Activated effector memory CD4-positive, alpha-beta T cell treated with anti-CD3 and anti-CD28 coated beads, Interleukin-2, amount 50 U/mL, for 16 hours (primary cell): ENCODE measurements around the gene SERPINA5.
"Not testable (repeated sequence)": the region's sequence is repeated elsewhere in the genome, so short reads cannot be mapped to it uniquely, and the experiment has no call there.

Source experiments
- DNase-seq: peaks from one replicate; pipeline ENCODE4 v3.0.0-alpha.2; 2020

The SERPINA5 gene

GRCh38 chr14:94577472-94577871, 3.8 kb upstream of the SERPINA5 start:
- not testable (repeated sequence) for DNase-seq

- no peak for DNase-seq
Measured at GRCh38 chr14:94578712-94579111, 2.5 kb upstream of the SERPINA5 start.

DNA sequence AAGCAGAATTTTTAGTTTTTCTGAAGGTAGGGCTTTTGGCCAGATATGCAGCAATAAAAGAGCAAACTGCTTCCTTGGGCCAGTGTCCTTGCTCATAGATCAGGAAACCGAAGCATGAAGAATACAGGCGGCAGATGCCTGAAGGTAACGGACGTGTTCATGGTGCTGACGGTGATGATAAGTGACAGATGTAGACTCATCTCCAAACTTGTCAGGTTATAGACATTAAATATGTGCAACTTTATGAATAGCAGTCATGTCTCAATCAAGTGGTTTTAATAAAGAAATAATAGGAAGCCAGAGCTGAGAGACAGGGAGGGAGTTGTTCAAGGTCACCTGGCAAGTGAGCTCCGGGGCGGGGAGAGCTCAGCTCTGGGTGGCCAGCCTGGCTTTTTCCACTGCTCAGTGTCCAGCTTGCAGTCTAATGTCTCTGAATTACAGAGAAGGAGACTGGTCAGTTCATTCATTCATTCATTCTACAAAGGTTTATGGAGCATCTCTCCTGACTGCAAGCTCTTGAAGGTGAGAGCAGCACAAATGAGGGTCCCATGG, 1.0 kb downstream of the SERPINA5 start:
- DNase-seq: no peak

- no peak for DNase-seq
Measured at GRCh38 chr14:94582851-94583250, 1.6 kb downstream of the SERPINA5 start.

DNA sequence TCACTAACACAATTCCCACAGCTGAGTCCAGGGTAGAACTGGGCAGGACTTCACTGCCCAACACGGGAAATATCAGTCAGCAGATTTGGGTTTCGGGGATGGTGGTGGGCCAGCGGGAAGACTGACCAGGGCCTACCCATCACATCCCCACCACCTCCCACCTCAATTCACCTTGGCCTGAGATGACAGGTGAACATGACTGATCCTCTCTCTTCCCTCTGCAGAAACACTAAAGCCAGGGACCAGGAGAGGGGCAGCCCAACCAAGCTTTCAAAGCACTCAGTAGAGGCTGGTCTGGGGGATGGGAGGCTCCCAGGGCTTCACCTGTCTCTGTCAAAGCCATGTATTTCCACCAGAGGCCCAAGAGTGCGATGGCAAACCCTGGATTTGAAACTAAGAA, 2.3 kb downstream of the SERPINA5 start:
- DNase-seq: no peak

DNA sequence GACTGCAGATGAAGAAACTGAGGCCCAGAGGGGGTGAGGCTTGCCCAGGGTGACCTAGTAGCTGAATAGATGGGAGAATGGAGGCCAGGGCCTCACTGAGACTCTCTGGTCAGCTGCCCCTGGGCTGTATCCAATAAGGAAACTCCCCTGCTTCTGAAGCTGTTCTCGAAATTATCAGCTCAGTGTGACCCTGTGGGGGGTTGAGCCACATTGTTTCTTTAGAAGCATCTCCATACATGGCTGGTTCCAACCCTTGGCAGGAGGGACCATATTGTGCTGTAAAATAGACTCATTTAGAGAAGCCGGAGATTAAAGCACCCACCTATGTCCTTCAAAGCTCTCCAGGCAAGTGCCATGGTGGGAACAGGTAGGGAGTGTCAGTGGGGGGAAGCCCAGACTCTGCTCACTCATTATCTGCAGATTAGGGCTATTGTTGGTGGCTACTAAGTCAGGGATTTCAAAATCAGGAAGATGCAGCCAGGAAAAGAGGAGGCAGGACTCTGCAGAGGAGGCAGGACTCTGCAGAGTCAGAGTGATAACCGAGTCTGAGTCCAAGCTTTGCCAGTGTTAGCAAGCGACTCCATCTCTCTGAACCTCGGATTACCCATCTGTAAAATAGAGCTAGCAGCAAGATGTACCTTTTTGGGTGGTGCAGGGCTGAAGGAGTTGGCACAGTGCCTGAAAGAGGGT, 3.5 kb downstream of the SERPINA5 start:
- DNase-seq: no peak

GRCh38 chr14:94586635-94587034, 5.4 kb downstream of the SERPINA5 start:
- DNase-seq: no peak

- DNase-seq: no peak
Measured at GRCh38 chr14:94588311-94588710, 7.1 kb downstream of the SERPINA5 start.

- no peak for DNase-seq
Measured at GRCh38 chr14:94591073-94591472, 9.8 kb downstream of the SERPINA5 start.

DNA sequence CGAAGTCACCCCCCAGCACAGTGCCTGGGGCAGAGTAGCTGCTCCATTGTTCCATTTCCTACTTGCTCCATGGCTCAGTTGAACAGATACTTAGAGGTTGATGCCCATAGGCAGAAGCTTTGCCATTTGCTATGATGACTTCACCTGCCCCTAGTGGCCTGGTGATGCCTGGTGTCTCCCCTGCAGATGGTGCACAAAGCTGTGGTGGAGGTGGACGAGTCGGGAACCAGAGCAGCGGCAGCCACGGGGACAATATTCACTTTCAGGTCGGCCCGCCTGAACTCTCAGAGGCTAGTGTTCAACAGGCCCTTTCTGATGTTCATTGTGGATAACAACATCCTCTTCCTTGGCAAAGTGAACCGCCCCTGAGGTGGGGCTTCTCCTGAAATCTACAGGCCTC, 10.6 kb downstream of the SERPINA5 start:
- no peak for DNase-seq

GRCh38 chr14:94592457-94592856, 11.2 kb downstream of the SERPINA5 start:
- no peak for DNase-seq

- DNase-seq: no peak
Measured at GRCh38 chr14:94593376-94593748, 12.1 kb downstream of the SERPINA5 start.

DNA sequence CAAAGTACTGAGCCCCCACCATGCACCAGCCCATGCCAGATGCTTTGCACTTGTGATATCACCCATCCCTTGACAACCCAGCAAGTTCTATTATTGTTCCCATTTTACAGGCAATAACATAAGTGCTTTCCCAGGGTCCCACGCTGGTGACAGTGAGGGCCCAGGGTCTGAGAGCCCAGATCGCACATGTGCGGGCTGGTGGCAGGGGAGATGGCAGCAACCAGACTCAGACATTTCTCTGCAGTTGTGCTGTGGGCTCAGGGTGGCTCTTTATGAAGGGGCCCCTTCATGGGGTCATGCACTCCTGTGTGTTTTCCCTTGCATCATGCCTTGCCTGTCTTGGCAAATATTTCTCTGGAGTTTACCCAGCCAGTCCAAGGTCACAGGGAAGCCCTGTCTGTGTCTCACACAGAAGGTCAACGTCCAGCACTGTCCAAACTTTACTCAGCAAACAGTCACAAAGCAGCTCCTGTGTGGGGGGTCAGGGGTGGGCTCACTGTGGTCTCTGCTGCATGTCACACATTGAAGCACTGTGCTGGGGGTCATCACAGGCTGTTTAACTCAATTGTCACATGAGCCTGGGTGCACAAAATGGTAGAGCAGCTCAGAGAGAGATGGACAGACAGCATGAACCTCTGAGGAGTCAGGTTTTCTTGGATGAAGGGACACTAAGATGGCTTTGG, 12.7 kb downstream of the SERPINA5 start:
- no peak for DNase-seq

- DNase-seq: no peak
Measured at GRCh38 chr14:94594441-94594840, 13.2 kb downstream of the SERPINA5 start.

DNA sequence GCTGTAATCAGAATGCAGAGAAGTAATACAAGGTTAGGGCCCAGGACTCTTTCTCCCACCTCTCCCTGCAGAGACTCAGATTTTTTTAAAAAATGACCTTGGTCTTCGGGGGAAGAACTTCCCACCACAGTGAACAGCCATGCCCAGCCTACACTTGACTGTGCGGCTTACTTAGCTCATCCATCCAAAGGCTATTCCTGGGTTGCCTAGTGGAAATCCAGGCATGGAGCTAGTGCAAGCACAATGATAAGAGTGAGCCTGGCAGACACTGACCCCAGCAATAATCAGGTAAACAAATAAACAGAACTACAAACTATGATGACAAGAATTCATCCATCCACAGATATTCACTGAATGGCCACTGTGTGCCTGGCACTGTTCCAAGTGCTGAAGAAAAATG, 14.7 kb downstream of the SERPINA5 start:
- DNase-seq: no peak

- no peak for DNase-seq
Measured at GRCh38 chr14:94596361-94596760, 15.1 kb downstream of the SERPINA5 start.

GRCh38 chr14:94597788-94598187, 16.6 kb downstream of the SERPINA5 start:
- no peak for DNase-seq

DNA sequence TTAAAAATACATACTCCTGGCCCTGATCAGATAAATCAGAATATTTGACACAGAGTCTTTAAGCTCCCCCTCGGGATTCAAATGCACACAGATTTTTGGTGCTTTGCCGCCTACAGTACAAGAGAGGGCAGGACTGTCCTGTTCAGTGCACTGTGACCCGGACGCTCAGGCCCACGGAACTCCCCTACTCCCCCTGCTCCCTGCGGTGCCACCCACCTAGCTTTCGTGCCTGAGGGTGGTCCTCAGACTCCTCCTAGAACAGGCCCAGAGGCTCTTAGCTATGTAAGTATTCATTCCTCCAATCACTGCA, 17.2 kb downstream of the SERPINA5 start:
- no peak for DNase-seq

- DNase-seq: no peak
Measured at GRCh38 chr14:94598816-94599655, 17.8 kb downstream of the SERPINA5 start.

- DNase-seq: no peak
Measured at GRCh38 chr14:94599656-94600004, 18.4 kb downstream of the SERPINA5 start.

DNA sequence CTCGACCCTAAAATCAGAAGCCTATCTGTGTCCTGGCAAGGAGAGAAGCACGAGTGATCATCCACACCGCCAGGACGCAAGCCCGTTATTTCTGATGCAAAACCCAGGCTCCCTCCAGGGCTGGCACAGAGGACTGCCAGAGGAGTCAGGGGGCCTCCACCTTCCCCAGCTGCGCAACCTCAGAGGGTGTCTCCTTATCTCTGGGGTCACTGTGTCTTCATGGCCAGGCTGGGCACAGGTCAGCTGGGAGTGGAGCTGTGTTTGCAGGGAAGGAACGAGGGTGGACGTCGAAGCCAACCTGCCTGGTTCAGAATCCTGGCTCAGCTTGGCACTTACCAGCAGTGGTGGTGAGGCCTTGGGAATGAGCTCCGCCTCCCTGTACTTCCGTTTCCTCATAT, 18.9 kb downstream of the SERPINA5 start:
- DNase-seq: no peak

- no peak for DNase-seq
Measured at GRCh38 chr14:94601884-94602391, 20.7 kb downstream of the SERPINA5 start.

GRCh38 chr14:94602722-94603121, 21.5 kb downstream of the SERPINA5 start:
- DNase-seq: no peak

DNA sequence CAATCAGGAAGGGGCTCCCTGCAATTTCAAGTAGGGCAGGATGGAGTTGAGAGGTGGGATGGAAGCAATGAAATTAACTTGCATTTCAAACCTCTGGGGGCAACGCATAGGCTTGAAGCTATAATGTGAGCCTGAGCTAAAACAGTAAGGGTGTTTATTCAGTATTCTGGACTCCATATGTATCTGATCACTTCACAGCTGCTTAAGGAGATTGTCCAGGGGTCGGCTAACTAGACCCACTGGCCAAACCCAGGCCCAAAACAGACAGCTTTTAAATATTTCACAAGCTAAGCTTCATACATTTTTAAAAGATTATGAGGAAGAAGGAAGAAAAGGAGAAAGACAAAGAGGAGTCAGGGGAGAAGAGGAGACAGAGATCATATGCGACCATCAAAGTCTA, 24.1 kb downstream of the SERPINA5 start:
- DNase-seq: no peak
